Caco-2 (cell line): ENCODE measurements around the gene RGS6. TPM values are rescaled to one million over a fixed set of nuclear protein-coding genes. Genes with fewer than 3 reads are reported as not detected.

Source experiments
- BruUV-seq: library from RNA; stranded (reverse); fragments of 400-500 nt; replicated peaks from 2 replicates; lab custom pipeline; 2021; lab: Mats Ljungman, UMichigan
- CTCF ChIA-PET: fragments of 300-600 bp; sonication (Branson Sonifier 250); formaldehyde crosslinking; loops from one replicate; lab custom pipeline; 2022; ENCODE audit warnings: antibody characterized with exemption; lab: Charles Lee
- POLR2A ChIA-PET: fragments of 300-600 bp; sonication (Branson Sonifier 250); formaldehyde crosslinking; loops from one replicate; lab custom pipeline; 2022; ENCODE audit warnings: antibody characterized with exemption; lab: Charles Lee
- DNase-seq, 2 experiments: peaks; one replicate each; pipeline versions ENCODE4 v3.0.0 to v3.0.0-alpha.2; 2020 to 2022
- H3K27me3 ChIP-seq: replicated peaks from 2 replicates; pipeline ENCODE4 v1.6.0; 2011; ENCODE audit warnings: low read length; ENCODE audit not compliant: control insufficient read depth, insufficient read depth
- H3K36me3 ChIP-seq: 2 replicates; pipeline ENCODE4 v1.5.1; 2011; ENCODE audit warnings: low read length; ENCODE audit not compliant: control insufficient read depth, insufficient read depth
- H3K4me1 ChIP-seq: fragments of 250-450 bp; sonication (Bioruptor Pico); 2 replicates; pipeline ENCODE4 v1.5.1; 2020; ENCODE audit warnings: mild to moderate bottlenecking
- H3K4me3 ChIP-seq: 2 replicates; pipeline ENCODE4 v1.5.1; 2011; ENCODE audit warnings: low read depth, mild to moderate bottlenecking, control low read depth, low read length
- H3K9me3 ChIP-seq: fragments of 250-450 bp; sonication (Bioruptor Pico); 2 replicates; pipeline ENCODE4 v1.5.1; 2020; ENCODE audit warnings: mild to moderate bottlenecking, moderate library complexity
- H3K27ac Mint-ChIP-seq: one replicate; pipeline ENCODE4 v1.8.0; 2022; ENCODE audit warnings: mixed read lengths; ENCODE audit not compliant: unreplicated experiment
- H3K27me3 Mint-ChIP-seq: one replicate; pipeline ENCODE4 v1.8.0; 2022; ENCODE audit warnings: mixed read lengths; ENCODE audit not compliant: insufficient read depth, unreplicated experiment
- H3K36me3 Mint-ChIP-seq: one replicate; pipeline ENCODE4 v1.8.0; 2022; ENCODE audit warnings: mild to moderate bottlenecking, mixed read lengths; ENCODE audit not compliant: insufficient read depth, unreplicated experiment
- H3K4me1 Mint-ChIP-seq: one replicate; pipeline ENCODE4 v1.8.0; 2022; ENCODE audit warnings: low read depth, mixed read lengths; ENCODE audit not compliant: unreplicated experiment
- H3K4me3 Mint-ChIP-seq: one replicate; pipeline ENCODE4 v1.8.0; 2022; ENCODE audit warnings: mild to moderate bottlenecking, moderate library complexity, mixed read lengths; ENCODE audit not compliant: unreplicated experiment
- H3K9me3 Mint-ChIP-seq: one replicate; pipeline ENCODE4 v1.8.0; 2022; ENCODE audit warnings: mixed read lengths; ENCODE audit not compliant: unreplicated experiment
- CTCF ChIP-seq, 2 experiments: fragments of 200-600 bp in 1 of 2; IDR thresholded peaks; 1 replicate in 1 of 2; 2 replicates in 1 of 2; pipeline versions ENCODE4 v1.5.1 to v1.8.0; 2011 to 2022; ENCODE audit warnings: antibody characterized with exemption in 1 of 2, control low read depth in 1 of 2, inconsistent platforms in 1 of 2, low read depth in 1 of 2, low read length in 1 of 2, mild to moderate bottlenecking in 1 of 2, moderate library complexity in 1 of 2; ENCODE audit not compliant: insufficient read depth in 1 of 2, severe bottlenecking in 1 of 2, unreplicated experiment in 1 of 2
- intact Hi-C: fragments of 100-400 bp; cut with micrococcal nuclease; formaldehyde crosslinking; loops from one replicate; pipeline ENCODE4 v1.10.0; 2022; ENCODE audit not compliant: unreplicated experiment
- total RNA-seq: library from RNA; stranded (reverse); gene quantifications from 2 replicates; pipeline ENCODE4 v1.2.3, GENCODE V29; 2022

RGS6 gene
- total RNA-seq, 1 experiment from 2014 or later = not detected

- Mint-ChIP-seq H3K27me3 (peaks cover 8% of the 10 kb centered on the region), H3K9me3 (no peaks in the 10 kb centered on the region), H3K36me3 (no peaks in the 10 kb centered on the region), H3K4me1 (no peaks in the 10 kb centered on the region), H3K4me3 (no peak overlapping the region), H3K27ac (no peak overlapping the region)
- no peak for TF ChIP-seq CTCF (IDR thresholded peaks at IDR 0.05; ENCODE audit: insufficient read depth in 1 of 2, low read depth in 1 of 2, low read length in 1 of 2, severe bottlenecking in 1 of 2, unreplicated experiment in 1 of 2)
- BruUV-seq = no TSS peak
- no peaks in the 10 kb centered on the region for H3K9me3 ChIP-seq
- CTCF ChIA-PET = no interaction called here
- H3K4me1 ChIP-seq = no peaks in the 10 kb centered on the region
- DNase-seq = no peak
- no peak overlapping the region for H3K4me3 ChIP-seq
- no peaks in the 10 kb centered on the region for H3K36me3 ChIP-seq
- peaks cover 2% of the 10 kb centered on the region; the same call in 1 of the 2 replicates for H3K27me3 ChIP-seq
- POLR2A ChIA-PET = no interaction called here
- intact Hi-C loops = no loop called here
Measured at GRCh38 chr14:72606879-72607278, 674.6 kb downstream of the RGS6 start.

- H3K4me1 Mint-ChIP-seq = no peaks in the 10 kb centered on the region
- BruUV-seq = no TSS peak
- H3K9me3 ChIP-seq = no peaks in the 10 kb centered on the region
- H3K4me3 ChIP-seq = no peak overlapping the region
- no peak for DNase-seq
- H3K27ac Mint-ChIP-seq = no peak overlapping the region
- intact Hi-C loops = no loop called here
- H3K27me3 ChIP-seq = peaks cover 2% of the 10 kb centered on the region; the same call in 1 of the 2 replicates
- H3K36me3 ChIP-seq = no peaks in the 10 kb centered on the region
- CTCF ChIA-PET = interaction anchor here (0.6 kb wide), 1 partner anchor 808 kb away, joined by 3 read pairs; no protein-coding TSS in a partner anchor
- H3K4me3 Mint-ChIP-seq = no peak overlapping the region
- no peaks in the 10 kb centered on the region for H3K9me3 Mint-ChIP-seq
- POLR2A ChIA-PET = no interaction called here
- no peak for TF ChIP-seq CTCF (IDR thresholded peaks at IDR 0.05; ENCODE audit: insufficient read depth in 1 of 2, low read depth in 1 of 2, low read length in 1 of 2, severe bottlenecking in 1 of 2, unreplicated experiment in 1 of 2)
- H3K27me3 Mint-ChIP-seq = peaks cover 13% of the 10 kb centered on the region
- no peaks in the 10 kb centered on the region for H3K36me3 Mint-ChIP-seq
- no peaks in the 10 kb centered on the region for H3K4me1 ChIP-seq
Measured at GRCh38 chr14:72607386-72608130, 675.3 kb downstream of the RGS6 start.

- no peaks in the 10 kb centered on the region for H3K36me3 Mint-ChIP-seq
- no peak for DNase-seq
- H3K9me3 ChIP-seq = no peaks in the 10 kb centered on the region
- no peaks in the 10 kb centered on the region for H3K9me3 Mint-ChIP-seq
- ChIA-PET CTCF (no interaction called here), POLR2A (no interaction called here)
- H3K27me3 Mint-ChIP-seq = peaks cover 14% of the 10 kb centered on the region
- no peak overlapping the region for H3K4me3 Mint-ChIP-seq
- peaks cover 2% of the 10 kb centered on the region for H3K27me3 ChIP-seq
- H3K4me3 ChIP-seq = no peak overlapping the region
- H3K4me1 ChIP-seq = no peaks in the 10 kb centered on the region
- intact Hi-C loops = no loop called here
- no TSS peak for BruUV-seq
- no peaks in the 10 kb centered on the region for H3K4me1 Mint-ChIP-seq
- no peak for TF ChIP-seq CTCF (IDR thresholded peaks at IDR 0.05; ENCODE audit: insufficient read depth in 1 of 2, low read depth in 1 of 2, low read length in 1 of 2, severe bottlenecking in 1 of 2, unreplicated experiment in 1 of 2)
- no peaks in the 10 kb centered on the region for H3K36me3 ChIP-seq
- no peak overlapping the region for H3K27ac Mint-ChIP-seq
Measured at GRCh38 chr14:72608391-72609204, 676.4 kb downstream of the RGS6 start.
